Neural progenitor cell (in vitro differentiated cells): Measurements from ENCODE around the gene WWOX.

Source experiments
- EZH2 ChIP-seq: fragments of 200-600 bp; sonication (generic); IDR thresholded peaks from 2 replicates; pipeline ENCODE4 v1.6.1; 2017; ENCODE audit warnings: antibody characterized with exemption, mild to moderate bottlenecking, moderate library complexity
- TF ChIP-seq, protein P1 (sequence below): fragments of 200-600 bp; sonication (generic); IDR thresholded peaks from 2 replicates; pipeline ENCODE4 v1.5.1; 2017; ENCODE audit warnings: antibody characterized with exemption, mild to moderate bottlenecking

DNA sequence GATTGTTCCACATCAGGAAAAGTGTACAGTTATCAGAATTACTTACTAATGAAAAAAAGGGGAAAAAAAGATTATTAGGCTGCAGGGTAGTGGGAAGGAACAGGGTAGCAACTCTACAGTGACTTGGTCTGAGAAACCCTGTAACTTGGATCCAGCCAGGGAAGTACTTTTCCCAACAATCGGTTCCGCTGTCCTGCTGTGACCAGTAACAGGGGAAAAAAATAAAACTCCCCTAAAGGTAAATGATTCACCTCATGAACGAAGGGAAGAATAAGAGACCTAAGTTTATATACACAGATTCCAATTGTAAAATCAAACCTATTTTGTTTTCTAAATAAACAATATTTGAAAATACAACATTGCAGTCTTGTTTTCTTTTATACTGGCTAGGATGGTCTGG lies 189.9 kb downstream of the WWOX start:
- TF ChIP-seq, protein P1, sequence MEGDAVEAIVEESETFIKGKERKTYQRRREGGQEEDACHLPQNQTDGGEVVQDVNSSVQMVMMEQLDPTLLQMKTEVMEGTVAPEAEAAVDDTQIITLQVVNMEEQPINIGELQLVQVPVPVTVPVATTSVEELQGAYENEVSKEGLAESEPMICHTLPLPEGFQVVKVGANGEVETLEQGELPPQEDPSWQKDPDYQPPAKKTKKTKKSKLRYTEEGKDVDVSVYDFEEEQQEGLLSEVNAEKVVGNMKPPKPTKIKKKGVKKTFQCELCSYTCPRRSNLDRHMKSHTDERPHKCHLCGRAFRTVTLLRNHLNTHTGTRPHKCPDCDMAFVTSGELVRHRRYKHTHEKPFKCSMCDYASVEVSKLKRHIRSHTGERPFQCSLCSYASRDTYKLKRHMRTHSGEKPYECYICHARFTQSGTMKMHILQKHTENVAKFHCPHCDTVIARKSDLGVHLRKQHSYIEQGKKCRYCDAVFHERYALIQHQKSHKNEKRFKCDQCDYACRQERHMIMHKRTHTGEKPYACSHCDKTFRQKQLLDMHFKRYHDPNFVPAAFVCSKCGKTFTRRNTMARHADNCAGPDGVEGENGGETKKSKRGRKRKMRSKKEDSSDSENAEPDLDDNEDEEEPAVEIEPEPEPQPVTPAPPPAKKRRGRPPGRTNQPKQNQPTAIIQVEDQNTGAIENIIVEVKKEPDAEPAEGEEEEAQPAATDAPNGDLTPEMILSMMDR: no peak
- TF ChIP-seq EZH2: no peak
